ENCODE results near the gene JADE1. TPM values are rescaled to one million over a fixed set of nuclear protein-coding genes. Genes with fewer than 3 reads are reported as not detected.

Gene JADE1
- total and polyA plus RNA-seq, 9 of the 15 experiments (the other 6 are each of a cell fraction or from before 2014, with no cell fraction given): 8.3 to 37.9 (median 24.4) TPM

DNA sequence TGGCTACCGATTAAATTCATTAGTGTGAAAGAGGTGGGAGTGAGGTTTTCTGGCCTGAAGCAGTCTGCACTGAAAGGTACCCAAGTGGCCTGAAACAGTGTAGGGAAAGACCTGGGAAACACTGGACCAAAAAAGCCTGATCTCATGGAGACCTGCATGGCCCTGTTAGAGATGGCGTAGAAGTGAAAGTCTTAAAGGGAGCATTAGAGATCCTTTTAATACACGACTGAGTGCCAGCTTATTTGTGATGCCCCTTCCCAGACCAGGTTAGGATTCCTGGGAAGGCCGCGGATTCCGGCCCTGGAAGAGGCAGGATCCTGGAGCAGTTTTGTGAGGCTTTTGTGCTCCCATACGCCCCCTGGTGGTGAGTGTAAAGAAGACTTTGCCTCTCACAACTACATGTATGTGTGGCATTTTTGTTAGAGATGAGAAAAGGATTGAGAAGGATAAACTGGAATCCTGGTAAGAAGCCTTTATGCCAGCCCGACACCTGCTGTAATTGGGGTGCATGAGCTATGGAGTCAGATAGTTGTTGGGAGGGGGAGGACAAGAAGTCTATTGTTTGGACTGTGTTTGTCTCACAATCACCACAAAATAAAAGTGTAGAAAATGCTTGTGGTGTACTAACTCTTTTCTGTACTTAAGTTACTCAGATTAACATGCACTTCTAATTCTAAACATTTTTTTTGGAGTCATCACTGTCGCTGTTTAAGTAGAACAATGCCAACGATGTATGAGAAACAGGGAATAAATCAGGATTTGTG is 54.0 kb downstream of the JADE1 start (continued):
- no peak for TF ChIP-seq ZNF699 (CRISPR knock-in tag; IDR thresholded peaks at IDR 0.05; ENCODE audit: insufficient replicate concordance)
- TF ChIP-seq SIX5 (IDR thresholded peaks at IDR 0.05; ENCODE audit: borderline replicate concordance in 1 of 2, insufficient read depth in 1 of 2, low read depth in 1 of 2, low read length in 2 of 2): no peak
- no peak for TF ChIP-seq MTA2 (IDR thresholded peaks at IDR 0.05; ENCODE audit: low read depth)
- peak; percentile 25; the same call in 1 of the 2 replicates for TF ChIP-seq POLR2AphosphoS5 (IDR thresholded peaks at IDR 0.05; ENCODE audit: control insufficient read depth, insufficient read depth, low read depth, low read length)
- TF ChIP-seq, protein P1, sequence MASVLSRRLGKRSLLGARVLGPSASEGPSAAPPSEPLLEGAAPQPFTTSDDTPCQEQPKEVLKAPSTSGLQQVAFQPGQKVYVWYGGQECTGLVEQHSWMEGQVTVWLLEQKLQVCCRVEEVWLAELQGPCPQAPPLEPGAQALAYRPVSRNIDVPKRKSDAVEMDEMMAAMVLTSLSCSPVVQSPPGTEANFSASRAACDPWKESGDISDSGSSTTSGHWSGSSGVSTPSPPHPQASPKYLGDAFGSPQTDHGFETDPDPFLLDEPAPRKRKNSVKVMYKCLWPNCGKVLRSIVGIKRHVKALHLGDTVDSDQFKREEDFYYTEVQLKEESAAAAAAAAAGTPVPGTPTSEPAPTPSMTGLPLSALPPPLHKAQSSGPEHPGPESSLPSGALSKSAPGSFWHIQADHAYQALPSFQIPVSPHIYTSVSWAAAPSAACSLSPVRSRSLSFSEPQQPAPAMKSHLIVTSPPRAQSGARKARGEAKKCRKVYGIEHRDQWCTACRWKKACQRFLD (CRISPR knock-in tag; IDR thresholded peaks at IDR 0.05): no peak
- TF ChIP-seq CAMTA2 (CRISPR knock-in tag; conservative IDR thresholded peaks at IDR 0.05): no peak
- TF ChIP-seq ZNF311 (CRISPR knock-in tag; IDR thresholded peaks at IDR 0.05): no peak
- no peak for TF ChIP-seq EWSR1 (IDR thresholded peaks at IDR 0.05; ENCODE audit: borderline replicate concordance, low read depth, partially characterized antibody)
- TF ChIP-seq, protein P2, sequence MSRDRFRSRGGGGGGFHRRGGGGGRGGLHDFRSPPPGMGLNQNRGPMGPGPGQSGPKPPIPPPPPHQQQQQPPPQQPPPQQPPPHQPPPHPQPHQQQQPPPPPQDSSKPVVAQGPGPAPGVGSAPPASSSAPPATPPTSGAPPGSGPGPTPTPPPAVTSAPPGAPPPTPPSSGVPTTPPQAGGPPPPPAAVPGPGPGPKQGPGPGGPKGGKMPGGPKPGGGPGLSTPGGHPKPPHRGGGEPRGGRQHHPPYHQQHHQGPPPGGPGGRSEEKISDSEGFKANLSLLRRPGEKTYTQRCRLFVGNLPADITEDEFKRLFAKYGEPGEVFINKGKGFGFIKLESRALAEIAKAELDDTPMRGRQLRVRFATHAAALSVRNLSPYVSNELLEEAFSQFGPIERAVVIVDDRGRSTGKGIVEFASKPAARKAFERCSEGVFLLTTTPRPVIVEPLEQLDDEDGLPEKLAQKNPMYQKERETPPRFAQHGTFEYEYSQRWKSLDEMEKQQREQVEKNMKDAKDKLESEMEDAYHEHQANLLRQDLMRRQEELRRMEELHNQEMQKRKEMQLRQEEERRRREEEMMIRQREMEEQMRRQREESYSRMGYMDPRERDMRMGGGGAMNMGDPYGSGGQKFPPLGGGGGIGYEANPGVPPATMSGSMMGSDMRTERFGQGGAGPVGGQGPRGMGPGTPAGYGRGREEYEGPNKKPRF (IDR thresholded peaks at IDR 0.05; ENCODE audit: low read depth, low read length): no peak
- TF ChIP-seq, protein P3, sequence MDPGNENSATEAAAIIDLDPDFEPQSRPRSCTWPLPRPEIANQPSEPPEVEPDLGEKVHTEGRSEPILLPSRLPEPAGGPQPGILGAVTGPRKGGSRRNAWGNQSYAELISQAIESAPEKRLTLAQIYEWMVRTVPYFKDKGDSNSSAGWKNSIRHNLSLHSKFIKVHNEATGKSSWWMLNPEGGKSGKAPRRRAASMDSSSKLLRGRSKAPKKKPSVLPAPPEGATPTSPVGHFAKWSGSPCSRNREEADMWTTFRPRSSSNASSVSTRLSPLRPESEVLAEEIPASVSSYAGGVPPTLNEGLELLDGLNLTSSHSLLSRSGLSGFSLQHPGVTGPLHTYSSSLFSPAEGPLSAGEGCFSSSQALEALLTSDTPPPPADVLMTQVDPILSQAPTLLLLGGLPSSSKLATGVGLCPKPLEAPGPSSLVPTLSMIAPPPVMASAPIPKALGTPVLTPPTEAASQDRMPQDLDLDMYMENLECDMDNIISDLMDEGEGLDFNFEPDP (CRISPR knock-in tag; IDR thresholded peaks at IDR 0.05): no peak
- TF ChIP-seq ZNF184 (CRISPR knock-in tag; IDR thresholded peaks at IDR 0.05): no peak
- peak; percentile 83 for TF ChIP-seq SMC3 (conservative IDR thresholded peaks at IDR 0.05; ENCODE audit: insufficient read depth, low read depth, low read length)
- TF ChIP-seq, protein P4, sequence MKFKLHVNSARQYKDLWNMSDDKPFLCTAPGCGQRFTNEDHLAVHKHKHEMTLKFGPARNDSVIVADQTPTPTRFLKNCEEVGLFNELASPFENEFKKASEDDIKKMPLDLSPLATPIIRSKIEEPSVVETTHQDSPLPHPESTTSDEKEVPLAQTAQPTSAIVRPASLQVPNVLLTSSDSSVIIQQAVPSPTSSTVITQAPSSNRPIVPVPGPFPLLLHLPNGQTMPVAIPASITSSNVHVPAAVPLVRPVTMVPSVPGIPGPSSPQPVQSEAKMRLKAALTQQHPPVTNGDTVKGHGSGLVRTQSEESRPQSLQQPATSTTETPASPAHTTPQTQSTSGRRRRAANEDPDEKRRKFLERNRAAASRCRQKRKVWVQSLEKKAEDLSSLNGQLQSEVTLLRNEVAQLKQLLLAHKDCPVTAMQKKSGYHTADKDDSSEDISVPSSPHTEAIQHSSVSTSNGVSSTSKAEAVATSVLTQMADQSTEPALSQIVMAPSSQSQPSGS (CRISPR knock-in tag; IDR thresholded peaks at IDR 0.05): no peak

Data from K562 (cell line).